Stimulated activated CD8-positive, alpha-beta memory T cell treated with anti-CD3 and anti-CD28 coated beads, Interleukin-4, amount 100 ng/mL, for 4 hours (primary cell): ENCODE results near the gene PCNT.

Experiments used
- DNase-seq, 2 donors: peaks; one replicate each; pipeline ENCODE4 v3.0.0-alpha.2; 2020; ENCODE audit warnings: low read depth in 2 of 2, low spot score in 1 of 2

Gene PCNT

DNA sequence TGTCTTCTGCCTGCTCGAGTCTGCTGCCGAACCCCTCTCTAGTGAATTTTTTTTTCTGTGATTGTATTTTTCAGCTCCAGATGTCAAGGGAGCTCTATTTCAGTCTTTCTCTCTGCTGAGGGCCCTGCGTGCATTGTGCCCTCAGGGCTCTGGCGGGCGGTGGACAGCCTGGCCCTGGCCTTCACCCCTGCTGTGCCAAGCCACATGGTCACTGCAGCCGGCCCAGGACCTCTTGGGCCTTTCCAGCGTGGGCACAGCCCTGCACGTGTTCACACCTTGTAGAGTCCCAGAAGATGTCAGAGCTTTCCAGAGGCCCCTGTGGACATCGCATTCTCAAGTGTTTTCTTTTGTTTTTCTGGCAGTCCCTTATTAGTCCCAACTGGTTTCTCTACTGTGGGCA, 55.7 kb downstream of the PCNT start:
- DNase-seq = no peak

DNA sequence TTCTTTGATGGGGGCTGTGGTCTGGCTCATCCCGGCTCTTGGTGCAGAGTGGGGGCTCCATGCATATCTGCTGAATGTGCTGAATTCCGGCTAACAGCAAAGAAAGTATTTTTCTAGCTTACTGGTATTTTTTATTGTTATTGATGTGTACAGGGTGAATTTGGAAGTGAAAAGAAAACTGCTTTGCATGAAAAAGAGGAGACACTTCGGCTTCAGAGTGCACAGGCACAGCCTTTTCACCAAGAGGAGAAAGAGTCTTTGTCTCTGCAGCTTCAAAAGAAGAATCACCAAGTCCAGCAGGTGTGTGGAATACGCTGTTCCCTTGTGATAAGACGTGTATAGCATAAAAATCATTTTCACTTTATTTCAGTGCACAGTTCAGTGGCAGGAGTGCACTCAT, 57.6 kb downstream of the PCNT start:
- DNase-seq = no peak

DNA sequence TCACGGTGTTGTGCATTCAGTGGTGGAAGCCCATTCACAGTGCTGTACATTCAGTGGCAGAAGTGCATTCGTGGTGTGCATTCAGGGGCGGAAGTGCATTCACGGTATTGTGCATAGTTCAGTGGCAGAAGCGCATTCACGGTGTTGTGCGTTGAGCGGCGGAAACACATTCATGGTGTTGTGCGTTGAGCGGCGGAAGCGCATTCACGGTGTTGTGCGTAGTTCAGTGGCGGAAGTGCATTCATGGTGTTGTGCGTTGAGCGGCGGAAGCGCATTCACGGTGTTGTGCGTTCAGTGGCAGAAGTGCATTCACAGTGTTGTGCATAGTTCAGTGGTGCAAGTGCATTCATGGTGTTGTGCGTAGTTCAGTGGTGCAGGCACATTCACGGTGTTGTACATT, 60.6 kb downstream of the PCNT start:
- no peak for DNase-seq

DNA sequence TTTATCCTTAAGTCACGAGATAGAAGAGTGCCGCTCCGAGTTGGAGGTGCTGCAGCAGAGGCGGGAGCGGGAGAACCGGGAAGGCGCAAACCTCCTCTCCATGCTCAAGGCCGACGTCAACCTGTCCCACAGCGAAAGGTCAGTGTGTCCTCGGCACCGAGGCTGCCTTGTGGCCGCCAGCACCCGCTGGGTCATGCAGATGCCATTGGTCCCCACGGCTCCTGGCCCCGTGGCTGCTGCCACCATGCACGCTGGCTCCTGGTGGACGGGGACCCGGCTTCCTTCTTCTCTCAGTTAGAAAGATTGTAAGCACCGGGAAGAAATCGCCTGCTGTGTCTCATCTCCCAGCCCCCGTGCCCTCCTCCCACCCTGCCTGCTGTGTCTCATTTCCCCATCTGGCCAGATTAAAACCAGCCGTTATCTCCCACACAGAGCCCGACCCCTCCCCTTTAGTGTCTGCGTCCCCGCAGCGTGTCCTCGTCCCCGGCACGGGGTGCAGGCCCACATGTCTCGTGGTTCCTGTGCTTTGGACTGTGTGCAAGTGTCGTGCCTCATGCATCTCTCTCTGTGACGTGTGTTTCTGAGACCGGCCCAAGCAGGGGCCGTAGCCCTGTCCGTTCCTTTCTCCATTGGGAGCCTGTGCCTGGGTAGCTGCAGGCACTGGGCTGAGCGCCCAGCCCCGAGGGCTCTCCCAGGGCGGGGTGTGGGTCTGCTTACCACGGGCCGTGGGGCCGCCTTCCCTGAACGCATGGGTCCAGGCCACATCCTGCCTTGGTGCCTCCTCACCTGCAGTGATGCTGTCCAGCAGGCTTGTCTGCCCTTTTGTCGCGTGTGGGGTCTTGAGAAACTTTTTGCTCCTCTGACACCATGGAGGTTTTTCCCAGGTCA, 62.1 kb downstream of the PCNT start:
- no peak for DNase-seq

DNA sequence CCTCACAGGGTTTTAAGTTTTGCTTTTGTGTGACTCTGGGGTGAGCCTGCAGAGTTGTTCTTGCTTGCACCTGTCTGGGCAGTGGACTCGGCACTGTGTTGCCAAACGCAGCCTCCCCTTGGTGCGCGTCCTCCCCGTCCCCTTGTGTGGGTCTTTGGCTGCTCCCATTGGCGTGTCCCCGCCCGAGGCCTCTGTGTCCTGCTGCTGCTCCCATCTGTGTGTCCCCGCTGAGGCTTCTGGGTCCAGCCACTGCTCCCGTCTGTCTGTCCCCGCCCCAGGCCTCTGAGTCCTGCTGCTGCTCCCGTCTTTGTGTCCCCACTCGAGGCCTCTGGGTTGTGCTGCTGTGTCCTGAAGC, 62.8 kb downstream of the PCNT start:
- DNase-seq = no peak

DNA sequence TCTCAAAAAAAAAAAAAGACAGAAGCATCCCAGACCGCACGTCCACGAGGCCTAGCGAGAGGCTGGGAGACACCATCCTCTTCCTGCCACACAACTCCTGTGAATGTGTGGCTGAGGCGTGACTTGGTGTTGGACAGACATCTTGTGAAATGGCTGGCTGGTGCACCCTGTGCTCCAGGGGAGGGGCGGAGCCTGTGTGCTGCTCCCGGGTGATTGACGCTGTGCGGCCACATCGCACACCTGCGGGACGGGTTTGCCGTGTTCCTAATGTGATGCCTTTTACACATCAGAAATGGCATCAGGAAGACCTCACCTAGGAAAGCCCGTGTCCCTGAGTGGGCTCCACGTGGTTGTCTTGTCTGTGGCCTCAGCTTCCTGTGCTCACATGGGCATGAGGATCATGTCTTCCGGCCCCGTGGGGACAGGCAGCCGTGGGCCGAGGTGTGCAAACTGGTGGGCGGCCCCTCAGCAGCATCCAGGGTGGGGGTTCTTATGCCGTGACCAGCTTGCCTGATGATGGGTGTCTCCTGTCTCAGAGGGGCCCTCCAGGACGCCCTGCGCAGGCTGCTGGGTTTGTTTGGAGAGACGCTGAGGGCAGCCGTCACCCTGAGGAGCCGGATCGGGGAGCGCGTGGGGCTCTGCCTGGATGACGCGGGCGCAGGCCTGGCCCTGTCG, 64.4 kb downstream of the PCNT start:
- no peak for DNase-seq

DNA sequence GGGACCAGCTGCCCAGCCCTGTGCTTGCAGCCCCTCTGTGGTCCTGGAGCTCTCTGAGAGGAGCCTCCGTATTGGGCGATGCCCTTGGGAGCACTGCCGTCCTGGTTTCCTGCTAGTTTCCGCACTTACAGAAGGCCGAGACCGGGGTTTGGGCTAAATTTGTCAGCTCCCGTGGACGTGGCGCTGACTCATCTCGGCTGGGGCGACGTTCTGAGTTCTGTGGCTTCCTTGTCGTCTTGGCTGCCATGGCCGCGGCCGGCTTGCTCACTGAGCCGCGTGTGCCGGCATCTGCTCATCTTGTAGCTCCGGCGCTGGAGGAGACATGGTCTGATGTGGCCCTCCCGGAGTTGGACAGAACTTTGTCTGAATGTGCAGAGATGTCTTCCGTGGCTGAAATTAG, 64.9 kb downstream of the PCNT start:
- no peak for DNase-seq

DNA sequence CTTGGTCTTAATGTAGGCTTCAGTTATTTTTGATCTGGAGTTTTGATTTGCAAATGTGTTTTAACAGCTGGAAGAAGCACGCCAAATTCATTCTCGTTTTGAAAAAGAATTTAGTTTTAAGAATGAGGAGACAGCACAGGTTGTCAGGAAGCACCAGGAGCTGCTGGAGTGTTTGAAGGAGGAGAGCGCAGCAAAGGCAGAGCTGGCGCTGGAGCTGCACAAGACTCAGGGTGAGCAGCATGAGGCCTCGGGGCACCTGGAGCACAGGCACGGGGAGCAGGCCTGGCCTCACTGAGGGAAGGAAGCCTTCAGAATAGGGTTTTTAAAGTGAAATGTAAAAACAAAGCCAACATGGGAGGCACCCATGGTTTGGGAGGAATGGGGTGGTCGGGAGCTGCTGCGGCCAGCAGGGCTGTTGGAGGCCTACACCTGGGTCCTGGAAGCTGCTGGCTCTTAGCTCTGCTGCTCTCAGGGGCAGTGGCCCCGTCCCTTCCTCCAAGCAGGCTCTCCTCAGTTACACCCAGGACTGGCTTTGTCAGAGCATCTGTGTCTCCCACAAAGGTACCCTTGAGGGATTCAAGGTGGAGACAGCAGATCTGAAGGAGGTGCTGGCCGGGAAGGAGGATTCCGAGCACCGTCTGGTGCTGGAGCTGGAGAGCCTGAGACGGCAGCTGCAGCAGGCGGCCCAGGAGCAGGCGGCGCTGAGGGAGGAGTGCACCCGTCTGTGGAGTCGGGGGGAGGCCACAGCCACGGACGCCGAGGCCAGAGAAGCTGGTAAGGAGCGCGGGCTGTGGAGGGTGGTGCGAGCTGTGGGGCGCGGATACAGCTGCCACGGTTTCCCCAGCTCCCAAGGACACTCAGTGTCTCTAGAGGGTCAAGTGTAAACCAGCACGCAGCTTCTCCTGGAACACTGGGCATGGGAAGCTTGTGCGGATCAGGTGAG, 66.9 kb downstream of the PCNT start:
- no peak for DNase-seq

DNA sequence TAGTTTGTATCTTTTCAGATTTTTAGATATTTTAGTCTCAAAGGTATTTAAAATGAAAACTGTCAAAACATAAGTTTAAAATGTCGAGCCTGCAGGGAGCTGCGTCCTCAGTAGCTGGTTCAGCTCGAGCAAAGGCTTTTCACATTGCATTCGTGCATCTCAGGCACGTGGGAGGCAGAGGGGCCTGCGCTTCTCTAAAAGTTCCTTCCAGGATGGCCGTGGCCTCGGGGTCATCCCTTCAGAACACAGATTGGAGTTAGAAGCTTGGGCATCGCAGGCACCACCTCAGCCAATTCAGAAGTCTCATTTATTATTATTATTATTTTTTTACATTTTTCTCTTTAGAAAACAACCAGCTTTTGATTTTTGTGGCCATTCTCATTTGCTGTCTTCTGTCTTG, 67.8 kb downstream of the PCNT start:
- DNase-seq = no peak

DNA sequence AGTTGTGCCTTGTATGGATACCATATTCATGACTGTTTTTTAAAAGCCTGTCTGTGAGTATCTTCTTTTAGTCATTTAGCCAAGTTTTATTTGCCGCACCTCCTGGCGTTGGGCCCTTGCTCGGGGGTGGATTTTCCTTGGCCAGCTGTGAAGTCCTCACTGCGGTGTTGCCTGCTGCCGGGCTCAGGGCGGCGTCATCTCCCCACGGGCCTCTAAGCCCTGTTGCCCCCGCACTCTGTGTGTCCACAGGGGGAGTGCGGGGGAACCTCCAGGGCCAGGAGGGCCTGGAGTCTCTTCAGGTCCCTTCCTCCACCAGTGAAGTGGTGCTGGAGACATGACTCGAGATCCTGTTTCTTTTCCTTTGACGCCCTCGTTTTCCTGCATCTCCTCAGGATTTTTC, 69.0 kb downstream of the PCNT start:
- no peak for DNase-seq

DNA sequence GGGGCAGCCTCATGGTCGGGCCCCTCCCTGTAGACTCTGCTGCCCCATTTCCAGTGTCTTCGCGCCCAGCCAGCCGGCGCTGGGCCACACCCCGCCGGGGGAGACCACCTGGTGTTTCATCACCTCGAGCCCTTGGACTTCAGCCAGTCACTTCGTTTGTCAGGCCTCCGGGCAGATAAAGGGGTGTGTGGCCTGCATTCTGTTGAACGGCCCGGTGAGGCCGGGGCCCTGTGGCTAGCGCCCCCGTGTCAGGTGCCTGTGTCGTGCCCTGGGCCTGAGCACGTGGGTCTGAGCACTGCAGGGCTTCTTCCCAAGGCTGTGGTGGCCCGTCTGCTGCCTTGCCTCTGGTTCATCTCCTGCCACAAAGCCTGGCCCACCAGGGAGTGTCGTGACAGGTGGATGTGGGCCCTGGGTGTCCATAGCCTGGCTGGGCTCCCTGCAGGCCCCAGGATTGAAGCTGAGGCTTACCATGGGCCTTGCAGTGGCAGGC, 69.5 kb downstream of the PCNT start:
- DNase-seq = no peak

DNA sequence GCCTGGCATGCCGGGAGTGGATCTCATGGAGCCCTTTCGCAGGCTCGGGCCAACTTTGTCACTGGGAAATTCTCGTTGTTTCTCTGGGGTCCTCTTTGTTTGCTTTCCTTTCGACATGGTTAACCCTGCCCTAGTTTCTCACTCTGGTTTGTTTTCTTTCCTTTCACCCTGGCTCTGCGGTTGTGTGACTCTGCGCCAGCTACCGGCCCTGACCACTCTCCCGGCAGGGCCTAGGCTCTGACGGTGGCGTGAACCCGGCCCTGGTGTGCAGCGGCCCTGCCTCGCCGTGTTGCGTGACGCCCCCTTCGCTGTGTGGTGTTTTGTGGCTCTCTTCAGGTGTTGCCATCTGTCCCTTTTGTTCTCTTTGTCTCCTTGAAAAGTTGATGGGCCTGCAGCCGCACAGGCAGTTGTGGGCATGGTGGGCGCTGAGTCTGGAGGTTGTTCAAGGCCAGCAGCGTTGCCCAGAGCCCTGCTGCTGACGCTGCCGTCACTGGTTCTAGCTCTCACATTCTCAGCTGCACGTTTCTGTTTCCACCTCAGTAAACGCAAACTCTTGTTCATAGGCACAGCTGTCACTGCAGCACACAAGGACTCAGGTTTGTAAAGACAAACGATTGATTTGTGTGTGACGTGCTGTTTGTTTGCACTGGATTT, 70.1 kb downstream of the PCNT start:
- DNase-seq = no peak

DNA sequence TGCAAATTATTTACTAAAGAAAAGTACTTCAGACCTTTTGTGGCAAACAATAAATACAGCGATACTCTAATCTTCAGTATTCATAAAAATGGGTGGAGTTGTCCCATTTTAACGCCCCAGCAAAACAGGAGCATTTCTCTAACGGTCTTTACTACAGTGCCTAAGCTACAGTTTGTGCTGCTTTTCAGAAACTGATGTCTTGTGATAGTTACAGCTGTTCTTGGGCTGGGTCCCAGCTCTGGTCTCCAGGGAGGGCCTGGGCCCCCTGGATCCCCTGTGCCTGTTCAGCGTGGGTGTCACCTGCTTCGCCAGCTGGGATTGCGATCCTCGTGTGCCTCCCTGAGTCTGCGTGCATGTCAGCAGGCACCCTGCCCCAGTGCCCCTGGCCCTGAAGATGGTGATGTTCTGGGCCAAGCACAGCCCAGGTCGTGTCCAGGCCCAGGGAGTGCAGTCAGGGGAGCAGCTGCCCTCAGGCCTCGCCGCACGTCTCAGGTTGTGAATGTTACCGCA, 70.7 kb downstream of the PCNT start:
- DNase-seq = no peak

DNA sequence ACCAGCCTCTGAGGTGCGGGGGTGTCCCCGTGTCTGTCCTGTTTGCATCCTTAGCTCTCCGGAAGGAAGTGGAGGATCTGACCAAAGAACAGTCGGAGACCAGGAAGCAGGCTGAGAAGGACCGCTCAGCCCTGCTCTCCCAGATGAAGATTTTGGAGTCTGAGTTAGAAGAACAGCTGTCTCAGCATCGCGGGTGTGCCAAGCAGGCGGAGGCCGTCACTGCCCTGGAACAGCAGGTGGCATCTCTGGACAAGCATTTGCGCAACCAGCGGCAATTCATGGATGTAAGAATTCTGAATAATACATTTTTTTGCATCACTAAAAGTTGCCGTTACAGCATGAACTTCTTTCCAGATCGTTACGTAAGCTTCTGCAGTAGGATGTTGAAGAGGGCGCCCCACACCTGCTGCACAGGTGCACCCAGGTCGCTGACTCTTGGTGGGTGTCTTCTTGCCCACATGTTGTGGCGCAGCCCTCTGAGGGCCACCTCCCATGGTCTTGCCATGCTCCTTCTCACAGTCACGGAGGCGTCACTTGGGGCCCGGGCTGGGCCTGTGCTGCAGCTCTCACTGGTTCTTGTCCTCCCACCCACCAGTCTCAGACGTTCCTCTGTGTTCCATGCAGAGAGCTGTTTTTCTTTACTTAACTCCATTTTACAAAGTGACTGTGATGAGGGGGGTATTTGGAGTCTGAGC, 73.4 kb downstream of the PCNT start:
- DNase-seq = no peak

DNA sequence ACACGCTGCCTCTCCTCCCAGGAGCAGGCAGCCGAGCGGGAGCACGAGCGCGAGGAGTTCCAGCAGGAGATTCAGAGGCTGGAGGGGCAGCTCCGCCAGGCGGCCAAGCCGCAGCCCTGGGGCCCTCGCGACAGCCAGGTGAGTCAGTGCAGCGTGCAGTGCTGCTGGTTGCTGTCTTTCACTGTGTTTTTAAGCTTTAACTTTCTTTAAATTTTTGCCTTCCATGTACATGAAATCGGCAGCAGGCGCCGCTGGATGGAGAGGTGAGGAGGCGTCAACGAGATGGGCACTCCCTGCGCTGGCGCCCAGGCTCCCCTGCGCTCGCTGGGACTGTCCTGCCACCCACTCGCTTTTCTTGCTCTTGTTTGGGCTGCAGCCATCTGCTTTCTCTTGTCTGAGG, 74.0 kb downstream of the PCNT start:
- no peak for DNase-seq

DNA sequence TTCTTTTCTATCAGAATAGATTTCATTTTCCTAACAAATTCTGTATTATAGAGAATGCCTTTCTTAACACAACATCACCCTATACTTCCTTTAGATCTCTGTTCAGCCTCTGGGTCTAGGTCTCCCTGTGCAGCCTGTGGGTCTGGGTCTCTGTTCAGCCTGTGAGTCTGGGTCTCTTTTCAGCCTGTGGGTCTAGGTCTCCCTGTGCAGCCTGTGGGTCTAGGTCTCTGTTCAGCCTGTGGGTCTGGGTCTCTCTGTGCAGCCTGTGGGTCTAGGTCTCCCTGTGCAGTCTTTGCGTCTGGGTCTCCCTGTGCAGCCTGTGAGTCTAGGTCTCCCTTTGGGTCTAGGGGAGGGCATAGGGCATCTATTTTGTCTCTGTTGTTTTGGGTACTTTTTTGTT, 75.2 kb downstream of the PCNT start:
- no peak for DNase-seq

DNA sequence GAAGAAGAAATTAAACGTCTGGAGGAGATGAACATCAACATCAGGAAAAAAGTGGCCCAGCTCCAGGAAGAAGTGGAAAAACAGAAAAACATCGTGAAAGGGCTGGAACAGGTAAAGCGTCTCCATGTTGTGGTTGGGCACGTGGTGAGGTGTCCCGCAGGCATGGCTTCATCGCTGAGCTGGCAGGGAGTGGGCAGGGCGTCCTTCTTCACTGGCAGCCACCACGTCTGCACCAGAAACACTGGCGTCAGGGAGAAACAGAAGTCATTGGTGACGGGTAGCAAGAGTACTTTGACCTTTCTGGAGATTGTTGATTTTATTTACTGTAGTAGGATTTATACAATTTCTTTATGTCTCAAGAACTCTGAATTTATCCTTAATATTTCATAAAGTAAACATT, 75.7 kb downstream of the PCNT start:
- no peak for DNase-seq

DNA sequence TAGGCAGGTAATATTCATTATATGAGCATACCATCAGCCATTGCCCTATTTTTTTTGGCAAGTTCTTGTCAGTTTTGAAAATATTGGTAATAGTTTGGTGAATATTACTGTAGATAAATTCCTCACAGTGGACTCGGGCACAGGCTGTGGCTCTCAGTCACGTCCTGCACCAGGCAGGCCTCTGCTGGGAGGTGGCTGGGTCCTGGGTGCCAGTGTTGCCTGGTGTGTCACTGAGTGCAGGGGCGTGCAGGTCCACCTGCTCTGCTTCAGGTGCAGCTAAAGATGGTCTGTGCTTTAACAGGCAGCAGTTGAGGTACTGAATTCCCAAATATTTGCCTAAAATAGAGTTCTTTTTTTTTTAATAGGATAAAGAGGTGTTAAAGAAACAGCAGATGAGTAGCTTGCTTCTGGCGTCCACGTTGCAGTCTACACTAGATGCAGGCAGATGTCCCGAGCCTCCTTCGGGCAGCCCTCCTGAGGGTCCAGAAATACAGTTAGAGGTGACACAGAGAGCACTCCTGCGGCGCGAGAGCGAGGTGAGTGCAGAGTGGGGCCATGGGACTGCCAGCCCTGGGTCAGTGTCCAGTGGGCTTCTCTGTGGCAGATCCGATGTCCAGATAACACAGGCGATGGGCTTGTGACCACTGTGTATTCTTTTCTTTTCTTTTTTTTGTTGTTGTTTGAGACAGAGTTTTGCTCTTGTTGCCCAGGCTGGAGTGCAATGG, 77.4 kb downstream of the PCNT start:
- DNase-seq = no peak

DNA sequence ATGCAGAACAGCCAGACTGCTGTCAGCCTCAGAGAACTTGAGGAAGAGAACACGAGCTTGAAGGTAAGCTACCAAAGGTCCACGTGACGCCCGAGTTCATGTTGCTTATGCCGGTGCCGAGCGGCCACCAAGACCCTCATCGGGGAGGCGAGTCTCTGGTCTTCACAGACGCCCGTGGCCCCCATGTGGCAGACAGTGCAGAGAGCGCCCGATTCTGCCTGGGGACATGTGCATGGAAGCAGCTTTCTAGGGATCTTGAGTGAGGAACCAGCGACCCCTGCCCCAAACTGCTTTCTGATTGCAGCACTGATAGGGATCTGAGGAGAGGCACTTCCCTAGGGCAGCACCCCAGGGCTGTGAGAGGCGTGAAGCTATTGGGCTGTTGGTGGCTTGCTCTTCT, 78.5 kb downstream of the PCNT start:
- DNase-seq = no peak
